ENCODE measurements around the gene TMEM258. TPM values are rescaled to one million over a fixed set of nuclear protein-coding genes. Genes with fewer than 3 reads are reported as not detected.

TMEM258 gene
- total RNA-seq, 1 donor from 2014 or later: 47.9 TPM

GRCh38 chr11:61802605-61803004 lies 10.2 kb upstream of the TMEM258 start:
- TF ChIP-seq CTCF (IDR thresholded peaks at IDR 0.05) (no peak), POLR2AphosphoS5 (IDR thresholded peaks at IDR 0.05; ENCODE audit: insufficient read depth in 1 of 2, low read depth in 1 of 2) (no peak), POLR2A (IDR thresholded peaks at IDR 0.05) (no peak)
- Histone ChIP-seq H3K27ac (no peak overlapping the region), H3K4me3 (no peak overlapping the region), H3K27me3 (no peaks in the 10 kb centered on the region), H3K4me1 (peaks cover 2% of the 10 kb centered on the region), H3K9me3 (no peaks in the 10 kb centered on the region), H3K36me3 (peaks cover 0 to 1% of the 10 kb centered on the region in 2 donors)
- no peak for DNase-seq (ENCODE audit: extremely low spot score in 2 of 2)
- intact Hi-C loops (cut with DNase I): no loop called here

GRCh38 chr11:61800331-61801281 lies 8.2 kb upstream of the TMEM258 start:
- intact Hi-C loops (cut with DNase I): no loop called here
- DNase-seq (ENCODE audit: extremely low spot score in 2 of 2): no peak
- Histone ChIP-seq H3K4me1 (peaks cover 5% of the 10 kb centered on the region), H3K4me3 (no peak overlapping the region), H3K27me3 (no peaks in the 10 kb centered on the region), H3K27ac (no peak overlapping the region), H3K9me3 (no peaks in the 10 kb centered on the region), H3K36me3 (no peaks in the 10 kb centered on the region)
- TF ChIP-seq POLR2A (IDR thresholded peaks at IDR 0.05) (no peak), POLR2AphosphoS5 (IDR thresholded peaks at IDR 0.05; ENCODE audit: insufficient read depth in 1 of 2, low read depth in 1 of 2) (no peak)

- no peak overlapping the region for H3K4me3 ChIP-seq
- TF ChIP-seq POLR2A (IDR thresholded peaks at IDR 0.05) (no peak), POLR2AphosphoS5 (IDR thresholded peaks at IDR 0.05; ENCODE audit: insufficient read depth in 1 of 2, low read depth in 1 of 2) (no peak), CTCF (IDR thresholded peaks at IDR 0.05) (no peak)
- no peaks in the 10 kb centered on the region for H3K9me3 ChIP-seq
- intact Hi-C loops (cut with DNase I): loop anchor here (10.0 kb wide), 2 partner anchors 95 to 305 kb away; partner anchors contain the start of gene FADS3
- no peak overlapping the region for H3K27ac ChIP-seq
- H3K36me3 ChIP-seq: no peaks in the 10 kb centered on the region
- no peak for DNase-seq (ENCODE audit: extremely low spot score in 2 of 2)
- no peaks in the 10 kb centered on the region for H3K27me3 ChIP-seq
- H3K4me1 ChIP-seq: peaks cover 5% of the 10 kb centered on the region
Measured at GRCh38 chr11:61799665-61800284, 7.4 kb upstream of the TMEM258 start.

- H3K27ac ChIP-seq: peak overlapping the region; percentile 40
- no peaks in the 10 kb centered on the region for H3K36me3 ChIP-seq
- intact Hi-C loops (cut with DNase I): loop anchor here (10.0 kb wide), 2 partner anchors 97 to 307 kb away; partner anchors contain the start of gene FADS3
- peak; percentile 56 to 81 (median 64) for TF ChIP-seq CTCF (IDR thresholded peaks at IDR 0.05)
- peak in 1 of 2 donors; percentile 82 for TF ChIP-seq POLR2AphosphoS5 (IDR thresholded peaks at IDR 0.05; ENCODE audit: insufficient read depth in 1 of 2, low read depth in 1 of 2)
- TF ChIP-seq POLR2A (IDR thresholded peaks at IDR 0.05): no peak
- no peaks in the 10 kb centered on the region for H3K27me3 ChIP-seq
- DNase-seq (ENCODE audit: extremely low spot score in 2 of 2): no peak
- H3K4me3 ChIP-seq: no peak overlapping the region
- no peaks in the 10 kb centered on the region for H3K9me3 ChIP-seq
- H3K4me1 ChIP-seq: peaks cover 16% of the 10 kb centered on the region
Measured at GRCh38 chr11:61797263-61797944, 5.0 kb upstream of the TMEM258 start.

GRCh38 chr11:61795876-61796526 lies 3.6 kb upstream of the TMEM258 start:
- no peak for TF ChIP-seq CTCF (IDR thresholded peaks at IDR 0.05)
- no peak for TF ChIP-seq POLR2A (IDR thresholded peaks at IDR 0.05)
- no peak for TF ChIP-seq POLR2AphosphoS5 (IDR thresholded peaks at IDR 0.05; ENCODE audit: insufficient read depth in 1 of 2, low read depth in 1 of 2)
- no peaks in the 10 kb centered on the region for H3K27me3 ChIP-seq
- no peaks in the 10 kb centered on the region for H3K9me3 ChIP-seq
- no peaks in the 10 kb centered on the region for H3K36me3 ChIP-seq
- intact Hi-C loops (cut with DNase I): loop anchor here (10.0 kb wide), 2 partner anchors 99 to 309 kb away; partner anchors contain the start of gene FADS3
- DNase-seq (ENCODE audit: extremely low spot score in 2 of 2): no peak
- no peak overlapping the region for H3K27ac ChIP-seq
- H3K4me3 ChIP-seq: no peak overlapping the region
- peaks cover 28% of the 10 kb centered on the region for H3K4me1 ChIP-seq
